Muscle layer of colon (tissue), 2 donors: ENCODE measurements around the gene MROH7.

Source experiments
- H3K27ac ChIP-seq: one replicate; pipeline ENCODE4 v1.7.0; 2013; ENCODE audit warnings: low read depth, mild to moderate bottlenecking, low read length, moderate library complexity
- H3K27me3 ChIP-seq, 2 donors: one replicate each; pipeline ENCODE4 v1.7.0; 2013; ENCODE audit warnings: low read length in 2 of 2, mild to moderate bottlenecking in 2 of 2; ENCODE audit not compliant: insufficient read depth in 2 of 2, control insufficient read depth in 1 of 2
- H3K36me3 ChIP-seq: one replicate; pipeline ENCODE4 v1.7.0; 2013; ENCODE audit warnings: mild to moderate bottlenecking, low read length; ENCODE audit not compliant: insufficient read depth
- H3K4me1 ChIP-seq: one replicate; pipeline ENCODE4 v1.7.0; 2013; ENCODE audit warnings: mild to moderate bottlenecking, low read length; ENCODE audit not compliant: insufficient read depth
- H3K4me3 ChIP-seq, 2 donors: one replicate each; pipeline ENCODE4 v1.7.0; 2013; ENCODE audit warnings: low read length in 2 of 2, low read depth in 1 of 2, mild to moderate bottlenecking in 1 of 2, moderate library complexity in 1 of 2
- H3K9ac ChIP-seq: one replicate; pipeline ENCODE4 v1.7.0; 2013; ENCODE audit warnings: low read length
- H3K9me3 ChIP-seq: one replicate; pipeline ENCODE4 v1.7.0; 2013; ENCODE audit warnings: mild to moderate bottlenecking, low read length
- donor health status: abdominal sarcoma.
- donor health status: Adenocarcinoma of cecum.

The MROH7 gene

DNA sequence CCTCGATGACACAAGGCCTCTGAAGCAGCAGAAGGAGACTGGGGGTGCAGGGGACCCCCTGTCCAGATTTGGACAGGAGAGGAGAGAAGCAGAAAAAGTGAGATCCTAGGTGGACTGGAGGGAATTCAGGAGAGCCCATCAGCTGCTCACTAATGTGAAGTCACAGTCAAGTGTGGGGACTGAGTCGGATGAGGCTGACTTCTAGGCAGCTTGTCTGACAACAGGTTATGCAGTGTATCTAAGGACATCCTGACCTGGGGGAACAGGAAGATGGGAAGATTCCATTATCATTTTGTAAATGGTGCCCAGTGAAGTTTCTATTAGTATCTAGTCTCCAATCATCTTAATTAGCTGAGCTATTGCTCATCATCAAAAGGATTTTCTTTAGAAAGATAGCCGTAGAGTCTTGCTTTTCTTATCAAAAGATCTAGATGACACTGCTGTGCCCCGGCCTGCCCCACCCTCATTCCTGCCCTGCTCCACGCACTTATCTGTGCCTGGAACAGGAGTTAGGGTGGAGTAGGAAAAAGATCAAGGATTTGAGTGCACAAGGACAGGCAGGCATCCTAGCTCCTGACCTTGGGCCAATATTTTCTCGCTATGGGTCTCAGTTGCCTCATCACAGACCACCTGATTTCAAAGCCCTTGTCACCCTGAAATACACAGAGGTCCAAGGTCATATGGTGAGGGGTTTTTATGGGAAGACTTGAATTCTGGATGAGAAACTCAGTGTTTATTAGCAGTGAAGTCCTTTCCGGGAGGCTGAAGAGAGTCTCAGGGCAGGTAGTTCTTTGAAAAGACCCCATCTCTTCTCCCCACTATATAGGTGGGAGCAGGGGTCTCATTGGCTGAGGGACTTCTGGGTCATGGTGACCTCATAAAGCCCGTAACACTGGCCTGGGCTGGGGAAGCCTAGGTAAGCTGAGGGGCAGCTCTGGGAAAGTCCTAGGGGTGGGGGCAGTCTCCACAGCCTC, at the start of gene MROH7:
Gene MROH7, plus strand, starts transcription at position 924 of the 974 bp plus-strand sequence. CDS start 11,141 bp downstream, outside the sequence.
- peaks cover 6% of the 10 kb centered on the region for H3K4me1 ChIP-seq
- H3K4me3 ChIP-seq, result no peak within 1 kb of the TSS
- no peaks in the 10 kb centered on the region for H3K27me3 ChIP-seq
- H3K36me3 ChIP-seq, result no peaks in the 10 kb centered on the region
- H3K27ac ChIP-seq, result no peak within 1 kb of the TSS
- no peaks in the 10 kb centered on the region for H3K9me3 ChIP-seq
- no peak within 1 kb of the TSS for H3K9ac ChIP-seq

DNA sequence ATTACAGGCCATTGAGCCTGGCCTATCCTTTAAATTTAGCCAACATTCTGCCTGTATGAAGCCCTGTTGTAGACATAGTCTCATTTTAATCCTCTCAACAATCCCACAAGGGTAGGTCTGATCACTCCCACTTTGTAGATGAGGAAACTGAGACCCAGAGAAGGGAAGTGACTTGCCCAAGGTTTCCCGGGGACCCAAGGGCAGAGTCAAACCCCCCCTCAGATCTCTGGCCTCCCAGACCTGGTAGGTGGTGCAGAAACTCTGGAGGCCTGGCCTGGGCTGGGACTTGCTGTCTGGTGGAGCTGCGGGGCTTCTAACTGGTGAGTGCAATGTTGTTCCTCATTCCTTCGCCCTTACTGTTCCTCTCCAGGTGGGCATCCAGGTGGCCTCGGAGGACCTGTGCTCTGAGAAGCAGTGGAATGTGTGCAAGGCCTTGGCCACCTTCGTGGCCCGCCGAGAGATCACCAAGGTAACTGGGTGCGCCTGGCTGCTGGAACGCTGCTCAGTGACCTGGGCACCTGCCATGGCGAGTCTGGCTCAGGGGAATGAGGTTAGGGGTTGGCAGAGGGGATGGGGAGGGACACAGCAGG, 47.9 kb upstream of the MROH7 start:
- no peak overlapping the region for H3K27ac ChIP-seq
- H3K27me3 ChIP-seq, result no peaks in the 10 kb centered on the region
- H3K4me3 ChIP-seq, result no peak overlapping the region
- no peaks in the 10 kb centered on the region for H3K9me3 ChIP-seq
- H3K36me3 ChIP-seq, result peaks cover 27% of the 10 kb centered on the region
- H3K9ac ChIP-seq, result no peak overlapping the region
- no peaks in the 10 kb centered on the region for H3K4me1 ChIP-seq

- Histone ChIP-seq H3K9ac (no peak overlapping the region), H3K36me3 (peaks cover 27% of the 10 kb centered on the region), H3K27ac (no peak overlapping the region), H3K9me3 (no peaks in the 10 kb centered on the region), H3K27me3 (no peaks in the 10 kb centered on the region), H3K4me1 (no peaks in the 10 kb centered on the region), H3K4me3 (no peak overlapping the region)
These were observed 47.1 kb upstream of the MROH7 start for GRCh38 chr1:54594463-54594862.

DNA sequence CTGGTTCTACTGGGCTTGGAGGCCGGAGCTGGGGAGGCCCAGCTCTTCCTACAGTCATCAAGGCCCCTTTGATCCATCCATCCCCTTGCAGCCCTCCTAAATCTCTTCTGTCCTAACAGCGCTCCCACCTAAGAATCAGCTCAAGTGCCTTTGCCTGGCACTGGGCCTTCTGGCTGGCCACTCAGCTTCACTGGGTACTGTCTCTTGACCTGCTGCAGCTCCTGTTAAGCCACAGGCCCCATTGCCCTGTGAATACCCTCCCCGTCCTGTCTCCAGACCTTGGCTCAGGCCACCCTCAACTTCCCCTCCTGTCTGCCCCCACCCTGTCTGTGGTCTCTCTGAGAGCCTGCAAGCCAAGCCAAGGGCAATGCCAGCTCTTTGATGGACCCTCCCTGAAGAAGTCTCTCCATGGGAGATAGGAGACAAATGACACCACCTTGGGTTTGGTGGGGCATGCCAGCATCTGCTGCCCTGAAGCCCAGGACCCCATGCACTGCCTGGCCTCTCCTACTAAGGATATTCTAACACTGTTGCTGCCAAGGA, 45.6 kb upstream of the MROH7 start:
- Histone ChIP-seq H3K4me3 (no peak overlapping the region), H3K4me1 (no peaks in the 10 kb centered on the region), H3K36me3 (peaks cover 31% of the 10 kb centered on the region)

GRCh38 chr1:54596756-54597155, 44.8 kb upstream of the MROH7 start:
- Histone ChIP-seq H3K27ac (no peak overlapping the region), H3K27me3 (no peaks in the 10 kb centered on the region), H3K4me1 (no peaks in the 10 kb centered on the region), H3K4me3 (no peak overlapping the region), H3K9me3 (no peaks in the 10 kb centered on the region), H3K36me3 (peaks cover 38% of the 10 kb centered on the region), H3K9ac (no peak overlapping the region)

More for the DNA sequence above, 45.6 kb upstream of the MROH7 start:
- no peak overlapping the region for H3K27ac ChIP-seq
- no peaks in the 10 kb centered on the region for H3K27me3 ChIP-seq
- no peak overlapping the region for H3K9ac ChIP-seq
- no peaks in the 10 kb centered on the region for H3K9me3 ChIP-seq

GRCh38 chr1:54597455-54598030, 44.0 kb upstream of the MROH7 start:
- H3K27ac ChIP-seq, result no peak overlapping the region

DNA sequence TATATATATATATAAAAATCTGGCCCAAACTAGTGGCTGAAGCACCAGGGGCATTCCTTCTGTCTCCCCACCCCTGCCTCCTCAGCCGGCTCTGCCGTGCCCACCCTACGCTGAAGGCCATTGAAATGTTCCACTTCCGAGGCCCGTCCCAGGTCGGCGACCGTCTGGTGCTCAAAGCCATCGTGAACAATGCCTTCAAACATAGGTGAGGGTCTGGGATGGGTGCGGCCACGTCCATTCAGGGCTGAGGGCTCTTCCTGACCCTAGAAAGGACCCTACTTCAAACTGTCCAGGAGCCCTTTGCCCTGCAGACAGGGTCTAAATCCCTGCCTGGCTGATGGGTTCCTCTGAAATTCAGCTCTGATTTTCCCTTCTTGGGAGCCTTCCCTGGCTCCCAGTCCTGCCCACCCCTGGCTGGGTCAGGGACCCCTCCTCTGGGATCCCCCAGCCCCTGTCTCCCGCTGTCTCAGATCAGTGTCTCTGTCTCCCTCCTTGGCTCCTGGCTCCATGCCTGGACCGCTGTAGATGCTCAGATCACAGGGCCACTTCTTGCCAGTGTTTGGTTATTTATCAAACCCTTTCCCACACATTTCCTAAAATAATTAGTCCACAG, 42.3 kb upstream of the MROH7 start:
- Histone ChIP-seq H3K4me1 (no peaks in the 10 kb centered on the region), H3K27ac (no peak overlapping the region), H3K4me3 (no peak overlapping the region), H3K36me3 (peaks cover 33% of the 10 kb centered on the region), H3K9me3 (no peaks in the 10 kb centered on the region), H3K27me3 (no peaks in the 10 kb centered on the region), H3K9ac (no peak overlapping the region)

More at GRCh38 chr1:54597455-54598030, 44.0 kb upstream of the MROH7 start:
- peaks cover 39% of the 10 kb centered on the region for H3K36me3 ChIP-seq
- no peaks in the 10 kb centered on the region for H3K27me3 ChIP-seq
- H3K4me3 ChIP-seq, result no peak overlapping the region
- H3K9ac ChIP-seq, result no peak overlapping the region
- H3K4me1 ChIP-seq, result no peaks in the 10 kb centered on the region
- H3K9me3 ChIP-seq, result no peaks in the 10 kb centered on the region

DNA sequence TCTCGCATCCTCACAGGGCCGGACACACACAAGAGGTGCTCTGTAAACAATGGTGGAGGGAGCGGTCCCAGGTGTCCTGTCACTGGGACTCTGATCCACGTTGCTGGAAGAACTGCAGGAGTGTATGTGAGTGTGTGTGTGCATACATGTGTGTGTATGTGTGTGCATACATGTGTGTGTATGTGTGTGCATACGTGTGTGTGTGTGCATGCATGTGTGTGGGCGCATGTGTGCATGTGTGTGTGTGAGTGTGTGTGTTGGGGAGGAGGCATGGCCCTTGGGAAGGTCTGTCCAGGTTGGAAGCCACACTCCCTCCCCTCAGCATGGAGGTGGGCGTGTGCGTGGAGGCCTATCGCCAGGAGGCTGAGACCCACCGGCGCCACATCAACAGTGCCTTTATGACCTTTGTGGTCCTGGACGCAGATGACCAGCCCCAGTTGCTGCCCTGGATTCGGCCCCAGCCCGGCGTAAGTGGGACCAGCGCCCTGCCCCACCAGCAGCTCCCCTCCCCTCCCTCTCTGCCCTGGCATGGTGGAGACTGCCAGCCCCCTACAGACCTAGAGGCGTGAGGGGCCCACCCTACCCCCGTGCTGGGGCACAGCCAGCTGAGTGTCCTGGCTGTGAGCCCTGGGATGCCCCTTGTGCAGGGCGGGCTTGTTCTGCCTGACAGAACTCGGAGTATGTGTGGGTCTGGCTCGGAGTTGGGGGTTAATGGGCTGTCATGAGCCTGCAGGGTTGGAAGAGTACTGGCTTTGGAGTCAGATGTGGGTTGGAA, 40.5 kb upstream of the MROH7 start:
- H3K36me3 ChIP-seq, result peaks cover 29% of the 10 kb centered on the region
- no peak overlapping the region for H3K9ac ChIP-seq

DNA sequence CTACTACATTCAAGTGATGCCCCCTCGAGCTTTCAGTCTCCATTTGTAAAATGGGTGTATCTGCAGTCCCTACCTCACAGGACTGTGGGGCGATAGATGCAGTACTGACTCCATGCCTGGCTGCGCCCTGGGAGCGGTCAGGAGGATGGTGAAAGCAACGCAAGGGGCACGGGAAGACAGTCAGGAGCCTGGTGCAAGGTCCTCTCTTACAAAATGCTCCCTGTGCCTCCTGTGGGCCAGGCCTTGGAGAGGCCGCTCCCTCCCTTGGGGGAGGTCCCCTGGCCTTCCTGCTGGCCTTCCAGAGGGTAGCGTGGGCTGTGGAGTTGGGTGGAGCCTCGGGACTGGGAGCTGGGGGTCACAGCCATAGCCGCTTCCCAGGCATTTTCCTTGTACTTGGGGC, 39.9 kb upstream of the MROH7 start:
- H3K4me3 ChIP-seq, result no peak overlapping the region
- H3K4me1 ChIP-seq, result no peaks in the 10 kb centered on the region
- peaks cover 34% of the 10 kb centered on the region for H3K36me3 ChIP-seq
- H3K9me3 ChIP-seq, result no peaks in the 10 kb centered on the region
- no peak overlapping the region for H3K9ac ChIP-seq
- no peaks in the 10 kb centered on the region for H3K27me3 ChIP-seq
- H3K27ac ChIP-seq, result no peak overlapping the region

More for the DNA sequence above, 40.5 kb upstream of the MROH7 start:
- Histone ChIP-seq H3K27me3 (no peaks in the 10 kb centered on the region), H3K4me3 (no peak overlapping the region), H3K27ac (no peak overlapping the region), H3K9me3 (no peaks in the 10 kb centered on the region), H3K4me1 (no peaks in the 10 kb centered on the region)

DNA sequence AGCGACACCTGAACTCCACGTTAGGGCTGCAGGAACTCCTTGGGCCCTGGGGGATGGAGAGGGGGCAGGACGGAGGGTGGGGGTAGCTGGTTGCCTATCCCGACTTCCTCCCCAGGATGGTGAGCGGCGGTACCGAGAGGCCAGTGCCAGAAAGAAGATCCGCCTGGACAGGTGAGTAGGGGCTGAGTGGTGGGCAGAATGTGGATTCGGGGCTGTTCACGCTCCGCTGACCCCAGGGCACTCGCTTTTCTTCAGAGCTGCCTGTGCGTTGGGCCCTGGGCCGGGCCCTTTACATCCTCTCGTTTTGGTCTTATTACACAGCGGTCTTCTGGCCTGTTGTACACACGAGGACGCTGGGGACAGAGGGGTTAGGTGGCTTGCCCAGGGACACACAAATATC, 39.0 kb upstream of the MROH7 start:
- no peaks in the 10 kb centered on the region for H3K9me3 ChIP-seq
- no peak overlapping the region for H3K27ac ChIP-seq
- H3K9ac ChIP-seq, result no peak overlapping the region
- H3K36me3 ChIP-seq, result peaks cover 29% of the 10 kb centered on the region
- H3K27me3 ChIP-seq, result no peaks in the 10 kb centered on the region
- no peaks in the 10 kb centered on the region for H3K4me1 ChIP-seq
- no peak overlapping the region for H3K4me3 ChIP-seq
